Glomerular visceral epithelial cell (primary cell): Measurements from ENCODE around the gene CMIP.

Experiments
- DNase-seq: peaks from one replicate; pipeline ENCODE4 v3.0.0-alpha.2; 2016; ENCODE audit errors: extremely low spot score

Gene CMIP

GRCh38 chr16:81696961-81697615 lies 252.5 kb downstream of the CMIP start:
- DNase-seq, result peak; percentile 49

DNA sequence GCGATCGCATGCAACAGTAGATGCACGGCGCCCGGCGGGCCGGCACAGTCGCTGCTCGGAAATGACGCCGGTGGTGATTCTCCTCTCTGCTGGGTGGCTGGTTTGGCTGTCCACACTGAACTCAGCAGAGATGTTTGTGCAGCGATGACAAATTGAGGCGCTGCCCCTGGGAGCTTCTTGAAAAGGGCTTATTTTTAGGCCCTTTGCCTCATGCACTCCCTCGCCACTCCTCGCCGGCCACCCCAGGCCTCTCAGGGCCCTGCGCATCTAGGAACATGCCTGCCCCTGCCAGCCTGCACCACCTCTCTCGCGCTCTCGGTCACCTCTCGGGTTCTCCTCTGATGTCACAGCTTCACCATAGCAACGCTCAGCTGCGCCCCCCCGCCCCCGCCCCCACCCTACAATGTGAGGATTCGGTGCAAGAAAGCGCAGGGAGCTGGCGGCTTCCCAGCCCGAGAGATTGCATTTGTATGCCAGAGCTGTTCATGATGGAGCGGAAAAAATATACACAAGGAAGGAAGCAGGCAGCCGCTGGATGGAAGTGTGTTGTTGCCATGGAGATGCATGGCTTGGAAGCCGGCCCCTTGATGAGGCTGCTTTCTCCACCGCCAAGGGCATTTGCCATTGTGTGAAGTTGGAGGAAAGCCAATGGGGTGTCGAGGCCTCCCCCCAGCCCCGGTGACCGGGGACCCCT lies 253.2 kb downstream of the CMIP start:
- no peak for DNase-seq

- no peak for DNase-seq
Measured at GRCh38 chr16:81698310-81698641, 253.7 kb downstream of the CMIP start.

DNA sequence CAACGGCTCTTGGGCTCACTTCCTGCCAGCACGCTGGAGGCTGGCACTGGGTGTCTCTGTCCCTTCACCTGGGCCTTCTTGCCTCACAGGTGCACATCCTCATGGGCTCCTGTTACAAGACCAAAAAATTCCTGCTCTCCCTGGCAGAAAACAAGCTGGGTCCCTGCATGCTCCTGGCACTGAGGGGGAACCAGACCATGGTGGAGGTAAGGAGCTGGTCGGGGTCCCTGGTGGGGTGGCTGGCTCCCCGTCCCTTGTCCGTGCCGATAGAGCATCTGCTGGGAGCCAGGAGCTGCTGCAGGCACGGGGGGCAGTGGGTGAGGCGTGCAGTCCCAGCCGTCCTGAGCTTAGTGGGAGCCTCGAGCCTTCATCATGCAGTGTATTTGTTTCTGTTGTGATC lies 255.0 kb downstream of the CMIP start:
- no peak for DNase-seq

- peak; percentile 44 for DNase-seq
Measured at GRCh38 chr16:81700071-81700779, 255.6 kb downstream of the CMIP start.

- no peak for DNase-seq
Measured at GRCh38 chr16:81700780-81701165, 256.2 kb downstream of the CMIP start.

DNA sequence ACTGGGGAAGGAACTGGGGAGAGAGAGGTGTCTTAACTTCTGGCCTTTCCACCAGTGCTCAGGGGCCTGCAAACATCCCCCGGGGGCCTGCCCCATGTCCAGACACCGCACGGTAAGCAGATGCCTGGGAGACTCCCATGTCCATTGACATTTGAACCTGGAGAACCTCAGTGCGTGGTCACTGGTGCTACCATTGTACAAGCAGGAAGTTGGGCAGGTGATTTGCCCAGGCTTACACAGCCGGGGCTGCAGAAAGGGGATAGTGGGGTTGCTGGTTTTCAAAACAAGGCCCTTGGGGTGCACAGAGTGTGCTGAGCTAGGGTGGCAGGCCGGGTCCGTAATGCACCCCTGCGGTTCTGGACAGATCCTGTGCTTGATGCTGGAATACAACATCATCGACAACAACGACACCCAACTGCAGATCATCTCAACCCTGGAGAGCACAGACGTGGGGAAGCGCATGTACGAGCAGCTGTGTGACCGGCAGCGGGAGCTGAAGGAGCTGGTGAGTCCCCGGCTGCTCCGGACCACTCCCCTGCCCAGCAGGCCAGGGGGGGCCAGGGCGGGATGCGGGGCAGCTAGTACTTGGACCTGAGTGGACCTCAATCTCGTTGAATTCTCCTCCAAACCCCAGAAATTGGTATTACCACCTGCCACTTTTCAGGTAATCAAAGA lies 256.8 kb downstream of the CMIP start:
- no peak for DNase-seq

DNA sequence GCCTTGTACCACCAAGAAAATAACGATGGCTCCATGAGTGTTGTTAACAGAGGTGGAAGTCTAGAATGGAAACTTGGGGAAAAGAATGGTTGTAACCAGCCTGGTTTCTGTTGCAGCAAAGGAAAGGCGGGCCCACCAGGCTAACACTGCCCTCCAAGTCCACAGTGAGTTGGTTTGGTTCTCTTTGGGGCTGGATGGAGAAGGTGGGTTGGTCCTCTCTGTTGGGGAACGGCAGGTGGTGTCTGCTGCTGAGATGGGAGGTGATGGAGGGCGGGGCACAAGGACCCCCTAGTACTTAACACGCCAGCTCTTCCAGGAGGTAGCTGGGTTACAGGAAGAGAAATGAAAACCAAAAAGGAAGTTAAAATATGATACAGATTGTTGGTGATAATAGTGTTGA lies 257.9 kb downstream of the CMIP start:
- DNase-seq, result no peak

GRCh38 chr16:81703177-81704155 lies 258.9 kb downstream of the CMIP start:
- DNase-seq, result peak; percentile 69

DNA sequence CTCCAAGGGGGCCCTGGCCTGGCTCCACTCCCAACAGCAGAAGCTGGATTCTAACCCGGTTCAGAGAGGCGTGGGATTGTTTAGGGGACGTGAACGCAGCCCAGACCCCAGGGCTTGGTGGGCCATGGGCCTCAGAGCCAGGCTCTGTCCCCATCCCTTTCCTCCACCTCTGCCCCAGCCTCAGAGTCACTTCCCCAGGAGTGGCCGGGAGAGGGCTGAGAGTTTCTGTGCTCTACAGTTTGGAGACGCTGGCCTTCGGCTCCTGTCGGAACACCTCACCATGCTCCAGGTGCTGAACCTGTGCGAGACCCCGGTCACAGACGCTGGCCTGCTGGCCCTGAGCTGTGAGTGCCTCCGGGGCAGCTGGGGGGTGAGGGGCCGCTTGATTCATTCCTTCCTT lies 260.7 kb downstream of the CMIP start:
- DNase-seq, result no peak

DNA sequence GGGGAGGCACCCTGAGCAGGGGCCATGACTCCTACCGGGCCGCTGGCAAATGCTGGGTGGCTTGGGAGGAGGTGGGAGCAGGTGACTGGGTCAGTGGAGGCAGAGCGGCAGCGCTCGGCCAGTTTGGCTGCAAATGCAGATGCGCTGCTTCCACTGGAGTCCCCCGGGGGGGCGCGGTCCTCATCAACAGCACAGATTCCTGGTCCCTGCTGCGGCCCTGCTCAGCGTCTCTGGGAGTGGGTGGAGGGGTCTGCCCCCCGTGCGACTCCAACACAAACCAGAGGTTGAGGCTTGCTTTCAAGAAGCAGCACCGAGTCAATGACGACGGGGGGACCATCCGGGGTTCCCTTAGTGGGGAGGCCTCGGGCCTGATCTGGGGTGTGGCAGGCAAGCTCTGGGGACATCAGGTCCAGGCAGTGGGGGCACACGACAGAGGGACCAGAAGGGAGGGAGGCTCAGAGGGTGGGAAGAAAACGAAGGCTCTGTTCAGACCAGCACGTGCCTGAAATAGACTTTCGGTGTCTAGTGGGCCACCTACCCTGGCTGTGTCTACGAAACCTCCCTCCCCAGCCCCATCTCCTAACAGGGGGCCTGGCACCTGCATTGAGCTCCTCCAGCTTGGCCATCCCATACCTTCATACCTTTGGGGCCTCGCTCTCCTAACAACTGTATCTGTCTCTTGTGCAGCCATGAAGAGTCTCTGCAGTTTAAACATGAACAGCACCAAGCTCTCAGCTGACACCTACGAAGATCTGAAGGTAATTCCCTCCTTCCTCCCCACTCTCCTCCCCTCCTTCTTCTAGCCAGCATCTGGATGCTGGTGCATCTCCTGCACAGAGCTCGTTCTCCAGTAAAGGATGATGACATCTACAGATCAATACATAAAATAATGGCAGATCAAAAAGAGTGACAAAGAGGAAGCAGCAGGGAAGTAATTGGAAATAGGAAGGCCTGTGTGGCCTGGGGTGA lies 262.0 kb downstream of the CMIP start:
- no peak for DNase-seq

DNA sequence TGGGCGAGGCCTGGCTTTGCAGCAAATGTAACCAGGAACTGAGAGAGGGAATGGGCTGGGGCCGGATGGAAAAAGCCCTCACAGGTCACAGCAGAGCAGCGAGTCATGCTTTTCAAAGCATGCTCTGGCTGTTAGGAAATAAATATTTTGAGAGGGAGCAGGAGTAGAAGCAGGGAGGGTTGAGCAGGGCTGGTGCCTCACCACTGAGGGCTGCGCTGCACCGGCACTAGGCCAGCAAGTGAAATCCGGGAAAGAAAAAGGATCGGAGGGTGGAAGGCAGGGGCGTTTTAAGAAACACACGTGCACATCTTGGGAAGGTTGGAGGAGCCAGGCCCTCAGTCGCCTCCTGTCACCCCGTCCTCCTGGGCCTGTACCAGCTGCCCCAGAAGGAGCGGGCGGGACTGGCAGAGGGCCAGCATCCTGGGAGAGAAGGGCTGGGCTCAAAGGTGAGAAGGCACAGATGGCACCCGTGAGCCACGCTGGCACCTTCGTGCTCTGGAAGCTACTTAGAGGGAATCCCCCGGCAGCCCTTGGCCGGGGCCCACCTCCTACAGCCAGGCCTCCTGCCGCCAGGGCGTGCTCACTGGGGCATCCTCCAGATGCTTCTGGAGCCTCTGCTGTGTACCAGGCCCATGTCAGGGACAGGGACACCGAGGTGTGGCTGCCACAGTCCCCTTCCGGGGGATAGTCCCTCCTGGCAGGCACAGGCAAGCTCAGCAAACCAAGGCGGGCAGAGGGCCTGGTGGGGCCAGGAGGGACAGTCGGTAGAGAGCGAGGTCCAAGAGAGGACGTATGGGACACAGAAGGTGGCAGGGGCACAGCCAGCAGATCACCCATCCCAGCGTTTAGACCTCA lies 263.0 kb downstream of the CMIP start:
- DNase-seq, result peak; percentile 17

- DNase-seq, result no peak
Measured at GRCh38 chr16:81708266-81709015, 263.8 kb downstream of the CMIP start.

DNA sequence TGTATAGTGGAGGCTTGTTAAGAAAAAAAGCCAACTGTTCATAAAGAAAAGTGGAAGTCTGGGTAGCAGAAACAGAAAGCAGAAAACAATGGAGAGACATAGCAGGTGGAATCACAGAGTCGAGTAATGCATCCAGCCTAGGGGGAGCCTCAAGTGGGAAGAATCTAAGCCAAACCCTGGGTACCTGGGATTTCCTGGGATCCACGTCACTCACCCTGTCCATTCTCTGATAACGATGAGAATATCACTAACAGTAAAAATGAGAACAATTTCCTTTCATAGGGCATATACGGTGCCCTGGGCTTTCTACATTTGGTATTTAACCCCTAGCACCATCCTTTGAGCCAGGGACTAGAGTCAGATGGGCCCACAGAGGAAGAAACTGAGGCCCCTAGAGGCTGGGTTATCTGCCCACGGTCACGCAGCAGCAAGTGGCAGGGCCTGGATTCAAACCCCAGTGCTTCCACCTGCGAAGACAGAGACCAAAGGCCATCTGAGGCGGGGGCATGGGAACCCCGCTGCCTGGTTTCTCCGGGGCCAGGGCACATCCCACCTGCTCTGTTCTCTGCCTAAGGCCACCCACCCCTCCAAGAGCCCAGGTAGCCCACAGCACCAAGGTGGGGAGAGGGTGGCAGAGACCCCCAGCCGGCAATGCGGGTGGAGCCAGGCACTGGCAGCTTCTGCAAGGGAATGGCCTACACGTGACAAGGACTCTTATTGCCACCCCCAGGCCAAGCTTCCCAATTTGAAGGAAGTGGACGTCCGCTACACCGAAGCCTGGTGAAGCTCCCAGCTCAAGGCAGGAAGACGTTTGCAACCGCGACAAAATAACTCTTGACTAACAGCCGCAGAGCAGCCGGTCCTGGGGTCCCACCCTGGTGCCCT lies 264.6 kb downstream of the CMIP start:
- DNase-seq, result no peak

DNA sequence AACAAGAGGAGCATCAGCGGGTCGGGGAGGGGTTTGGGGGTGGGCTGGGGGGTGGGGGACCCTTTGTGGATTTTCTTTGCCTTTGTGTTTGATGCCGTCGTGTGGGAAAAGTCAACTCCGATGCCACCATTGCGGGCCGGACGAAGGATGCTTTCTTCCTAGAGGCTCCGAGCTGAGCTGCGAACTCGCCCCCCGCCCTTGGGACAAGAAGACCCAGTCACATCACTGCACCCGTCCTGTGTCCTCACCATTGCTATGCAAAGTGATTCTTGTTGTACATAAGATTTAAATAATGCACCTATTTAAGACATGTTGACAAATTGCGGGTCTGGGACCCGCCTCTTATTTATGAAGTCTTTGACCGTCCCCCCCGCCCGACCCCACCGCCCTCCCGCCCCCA lies 265.4 kb downstream of the CMIP start:
- DNase-seq, result no peak

GRCh38 chr16:81710596-81710995 lies 266.0 kb downstream of the CMIP start:
- no peak for DNase-seq

GRCh38 chr16:81711657-81712319 lies 267.2 kb downstream of the CMIP start:
- DNase-seq, result peak; percentile 89
